HG02798 (cell line): ENCODE measurements around the gene PTPRZ1.

Experiments
- ATAC-seq: cut with Tn5 transposase; IDR thresholded peaks from one replicate; pipeline ENCODE4 v1.9.1; 2021; ENCODE audit warnings: mild to moderate bottlenecking; ENCODE audit not compliant: unreplicated experiment, poor library complexity

The PTPRZ1 gene

GRCh38 chr7:122094549-122094948, 221.6 kb downstream of the PTPRZ1 start:
- ATAC-seq = no peak

GRCh38 chr7:122095642-122096041, 222.7 kb downstream of the PTPRZ1 start:
- ATAC-seq = no peak

GRCh38 chr7:122100021-122100420, 227.1 kb downstream of the PTPRZ1 start:
- no peak for ATAC-seq

GRCh38 chr7:122103064-122103463, 230.1 kb downstream of the PTPRZ1 start:
- ATAC-seq = no peak
